GM18907 (cell line): ENCODE data around the gene MSN.

Source experiments
- ATAC-seq: cut with Tn5 transposase; IDR thresholded peaks from one replicate; pipeline ENCODE4 v1.9.1; 2021; ENCODE audit warnings: mild to moderate bottlenecking, moderate library complexity; ENCODE audit not compliant: unreplicated experiment

Gene MSN

GRCh38 chrX:65783746-65784145 is 116.3 kb downstream of the MSN start:
- ATAC-seq, result no peak
